Head of caudate nucleus (tissue), 42 donors: ENCODE results near the gene CIAO1.
"Not testable (repeated sequence)": the region's sequence is repeated elsewhere in the genome, so short reads cannot be mapped to it uniquely, and the experiment has no call there.

Experiments
- DNase-seq, 42 donors: peaks; one replicate each; pipeline versions ENCODE4 v3.0.0 to v3.0.0-alpha.2; 2020 to 2021; ENCODE audit warnings: mixed read lengths in 7 of 42
- intact Hi-C: fragments of 100-400 bp; cut with DNase I; formaldehyde crosslinking; loops from one replicate; pipeline ENCODE4 v1.15.0; 2022

The CIAO1 gene

GRCh38 chr2:96247896-96248295 is 18.1 kb upstream of the CIAO1 start:
- intact Hi-C loops: no loop called here
- DNase-seq: no peak

- intact Hi-C loops: no loop called here
- no peak for DNase-seq
These were observed 17.4 kb upstream of the CIAO1 start for GRCh38 chr2:96248624-96249023.

- DNase-seq: no peak
- intact Hi-C loops: no loop called here
These were observed 16.4 kb upstream of the CIAO1 start for GRCh38 chr2:96249654-96250053.

- DNase-seq: no peak
- intact Hi-C loops: no loop called here
These were observed 15.8 kb upstream of the CIAO1 start for GRCh38 chr2:96250188-96250587.

- intact Hi-C loops: no loop called here
- DNase-seq: peak in 35 of 42 donors; percentile 12 to 72 (median 46)
These were observed 14.2 kb upstream of the CIAO1 start for GRCh38 chr2:96251721-96252292.

- DNase-seq: no peak
- intact Hi-C loops: no loop called here
These were observed 13.5 kb upstream of the CIAO1 start for GRCh38 chr2:96252526-96252925.

GRCh38 chr2:96253006-96253405 is 13.0 kb upstream of the CIAO1 start:
- DNase-seq: no peak

GRCh38 chr2:96254571-96254970 is 11.5 kb upstream of the CIAO1 start:
- intact Hi-C loops: no loop called here
- peak in 5 of 42 donors; percentile 24 to 37 (median 32) for DNase-seq

More at GRCh38 chr2:96253006-96253405, 13.0 kb upstream of the CIAO1 start:
- intact Hi-C loops: no loop called here

GRCh38 chr2:96256611-96257113 is 9.4 kb upstream of the CIAO1 start:
- intact Hi-C loops: no loop called here
- DNase-seq: no peak

GRCh38 chr2:96257744-96258143 is 8.3 kb upstream of the CIAO1 start:
- DNase-seq, intact Hi-C loops: not testable (repeated sequence)

- intact Hi-C loops: no loop called here
- DNase-seq: no peak
These were observed 7.6 kb upstream of the CIAO1 start for GRCh38 chr2:96258166-96259022.

GRCh38 chr2:96259497-96259921 is 6.5 kb upstream of the CIAO1 start:
- intact Hi-C loops: no loop called here
- DNase-seq: no peak

- DNase-seq: peak in 19 of 42 donors; percentile 23 to 59 (median 38)
- intact Hi-C loops: loop anchor here (5.0 to 10.0 kb wide), 2 partner anchors 53 to 116 kb away; partner anchors contain the start of genes DUSP2 and STARD7
These were observed 5.4 kb upstream of the CIAO1 start for GRCh38 chr2:96260387-96261260.

- intact Hi-C loops: loop anchor here (5.0 to 10.0 kb wide), 2 partner anchors 54 to 117 kb away; partner anchors contain the start of genes DUSP2 and STARD7
- no peak for DNase-seq
These were observed 4.6 kb upstream of the CIAO1 start for GRCh38 chr2:96261328-96262003.

- no peak for DNase-seq
- intact Hi-C loops: loop anchor here (5.0 to 10.0 kb wide), 2 partner anchors 55 to 118 kb away; partner anchors contain the start of genes DUSP2 and STARD7
These were observed 3.7 kb upstream of the CIAO1 start for GRCh38 chr2:96262306-96262705.

GRCh38 chr2:96264086-96264485 is 1.9 kb upstream of the CIAO1 start:
- intact Hi-C loops: loop anchor here (5.0 to 10.0 kb wide), 2 partner anchors 57 to 119 kb away; partner anchors contain the start of genes DUSP2 and STARD7
- no peak for DNase-seq

GRCh38 chr2:96264656-96265348 is 1.2 kb upstream of the CIAO1 start:
- intact Hi-C loops: loop anchor here (5.0 to 10.0 kb wide), 2 partner anchors 58 to 120 kb away; partner anchors contain the start of genes DUSP2 and STARD7
- DNase-seq: peak in 20 of 42 donors; percentile 13 to 69 (median 35)
